Stimulated activated CD4-positive, alpha-beta T cell treated with anti-CD3 and anti-CD28 coated beads, Interleukin-4, amount 100 ng/mL, for 1 hour (primary cell): ENCODE measurements around the gene ZSCAN1.

Experiments used
- DNase-seq: peaks from one replicate; pipeline ENCODE4 v3.0.0-alpha.2; 2020

ZSCAN1 gene

GRCh38 chr19:58042495-58043340 lies 8.9 kb downstream of the ZSCAN1 start:
- DNase-seq = no peak

- DNase-seq = no peak
These were observed 10.6 kb downstream of the ZSCAN1 start for GRCh38 chr19:58044391-58044790.

- DNase-seq = no peak
These were observed 11.1 kb downstream of the ZSCAN1 start for GRCh38 chr19:58044886-58045285.

GRCh38 chr19:58045411-58046050 lies 11.7 kb downstream of the ZSCAN1 start:
- DNase-seq = no peak

- no peak for DNase-seq
These were observed 13.0 kb downstream of the ZSCAN1 start for GRCh38 chr19:58046856-58047255.

GRCh38 chr19:58047672-58048071 lies 13.8 kb downstream of the ZSCAN1 start:
- DNase-seq = no peak

GRCh38 chr19:58052256-58052655 lies 18.4 kb downstream of the ZSCAN1 start:
- DNase-seq = no peak

GRCh38 chr19:58053480-58054156 lies 19.8 kb downstream of the ZSCAN1 start:
- no peak for DNase-seq

GRCh38 chr19:58054901-58055874 lies 21.4 kb downstream of the ZSCAN1 start:
- no peak for DNase-seq

GRCh38 chr19:58056261-58056660 lies 22.4 kb downstream of the ZSCAN1 start:
- DNase-seq = no peak

- no peak for DNase-seq
These were observed 23.0 kb downstream of the ZSCAN1 start for GRCh38 chr19:58056861-58057260.

GRCh38 chr19:58058467-58058866 lies 24.6 kb downstream of the ZSCAN1 start:
- DNase-seq = no peak

- peak; percentile 69 for DNase-seq
These were observed 25.3 kb downstream of the ZSCAN1 start, which contains the start of gene ZNF135 for GRCh38 chr19:58059003-58059670. TSS of gene ZNF135 (plus strand) at chr19:58059282. CDS start at chr19:58060003, 721 bp downstream.

GRCh38 chr19:58059671-58060078 lies 25.9 kb downstream of the ZSCAN1 start:
- no peak for DNase-seq

GRCh38 chr19:58060231-58060630 lies 26.4 kb downstream of the ZSCAN1 start:
- no peak for DNase-seq

GRCh38 chr19:58063712-58064111 lies 29.9 kb downstream of the ZSCAN1 start:
- DNase-seq = no peak

- DNase-seq = no peak
These were observed 33.6 kb downstream of the ZSCAN1 start for GRCh38 chr19:58067240-58067912.

- no peak for DNase-seq
These were observed 46.0 kb downstream of the ZSCAN1 start for GRCh38 chr19:58079792-58080191.

GRCh38 chr19:58083021-58083420 lies 49.2 kb downstream of the ZSCAN1 start:
- DNase-seq = no peak

- DNase-seq = no peak
These were observed 50.9 kb downstream of the ZSCAN1 start for GRCh38 chr19:58084596-58085347.
